GM18511 (cell line): ENCODE measurements around the gene ESR2.
"Not testable (repeated sequence)": the region's sequence is repeated elsewhere in the genome, so short reads cannot be mapped to it uniquely, and the experiment has no call there.

ENCODE experiments used
- ATAC-seq: cut with Tn5 transposase; IDR thresholded peaks from one replicate; pipeline ENCODE4 v1.9.1; 2021; ENCODE audit warnings: mild to moderate bottlenecking, moderate library complexity; ENCODE audit not compliant: unreplicated experiment

The ESR2 gene

GRCh38 chr14:64225151-64225757, 68.9 kb downstream of the ESR2 start:
- no peak for ATAC-seq

- no peak for ATAC-seq
Observed at GRCh38 chr14:64221391-64222003, 72.7 kb downstream of the ESR2 start.

- ATAC-seq = no peak
Observed at GRCh38 chr14:64220466-64220865, 73.7 kb downstream of the ESR2 start.

- no peak for ATAC-seq
Observed at GRCh38 chr14:64220056-64220455, 74.1 kb downstream of the ESR2 start.

GRCh38 chr14:64218344-64219240, 75.6 kb downstream of the ESR2 start:
- ATAC-seq = peak; percentile 81

GRCh38 chr14:64217834-64218233, 76.3 kb downstream of the ESR2 start:
- ATAC-seq = no peak

- ATAC-seq = no peak
Observed at GRCh38 chr14:64217308-64217707, 76.9 kb downstream of the ESR2 start.

- ATAC-seq = no peak
Observed at GRCh38 chr14:64215978-64216377, 78.2 kb downstream of the ESR2 start.

- ATAC-seq = no peak
Observed at GRCh38 chr14:64215274-64215673, 78.9 kb downstream of the ESR2 start.

GRCh38 chr14:64213853-64214570, 80.2 kb downstream of the ESR2 start:
- no peak for ATAC-seq

- ATAC-seq = no peak
Observed at GRCh38 chr14:64213086-64213485, 81.1 kb downstream of the ESR2 start.

GRCh38 chr14:64212666-64213065, 81.5 kb downstream of the ESR2 start:
- no peak for ATAC-seq

- ATAC-seq = not testable (repeated sequence)
Observed at GRCh38 chr14:64210912-64211311, 83.3 kb downstream of the ESR2 start.

GRCh38 chr14:64210216-64210615, 84.0 kb downstream of the ESR2 start:
- no peak for ATAC-seq

GRCh38 chr14:64209444-64210131, 84.6 kb downstream of the ESR2 start:
- peak; percentile 88 for ATAC-seq

- ATAC-seq = no peak
Observed at GRCh38 chr14:64208981-64209380, 85.2 kb downstream of the ESR2 start.

- ATAC-seq = no peak
Observed at GRCh38 chr14:64208261-64208660, 85.9 kb downstream of the ESR2 start.

GRCh38 chr14:64203366-64204006, 90.7 kb downstream of the ESR2 start:
- ATAC-seq = no peak

GRCh38 chr14:64202716-64203115, 91.5 kb downstream of the ESR2 start:
- ATAC-seq = no peak

GRCh38 chr14:64201921-64202545, 92.1 kb downstream of the ESR2 start:
- ATAC-seq = no peak
